Skeletal muscle satellite cell (primary cell): Measurements from ENCODE around the gene WDR11.
A peak's percentile ranks its signal among the peaks of the same experiment; 100 is the strongest.

Experiments used
- H3K27me3 ChIP-seq: 2 replicates; pipeline ENCODE4 v1.7.0; 2013; ENCODE audit warnings: low read length; ENCODE audit not compliant: control insufficient read depth, insufficient read depth
- H3K36me3 ChIP-seq: 2 replicates; pipeline ENCODE4 v1.7.0; 2013; ENCODE audit warnings: mild to moderate bottlenecking, control low read depth, low read length; ENCODE audit not compliant: insufficient read depth
- H3K4me1 ChIP-seq: 2 replicates; pipeline ENCODE4 v1.7.0; 2013; ENCODE audit warnings: low read length; ENCODE audit not compliant: control insufficient read depth, insufficient read depth
- H3K4me2 ChIP-seq: 2 replicates; pipeline ENCODE4 v1.7.0; 2013; ENCODE audit warnings: mild to moderate bottlenecking, low read length
- H3K4me3 ChIP-seq: 2 replicates; pipeline ENCODE4 v1.7.0; 2013; ENCODE audit warnings: low read length
- H3K9ac ChIP-seq: 2 replicates; pipeline ENCODE4 v1.7.0; 2013; ENCODE audit warnings: mild to moderate bottlenecking, low read depth, low read length, moderate library complexity
- H3K9me3 ChIP-seq: replicated peaks from 2 replicates; pipeline ENCODE4 v1.7.0; 2013; ENCODE audit warnings: mild to moderate bottlenecking, control low read depth, low read length

The WDR11 gene

GRCh38 chr10:120948889-120949608 is 97.9 kb downstream of the WDR11 start:
- peak overlapping the region; percentile 20 for H3K9ac ChIP-seq
- peak overlapping the region; percentile 70 for H3K4me3 ChIP-seq
- peak overlapping the region; percentile 87 for H3K4me2 ChIP-seq
- H3K27me3 ChIP-seq, result peaks cover 18% of the 10 kb centered on the region
- peaks cover 5% of the 10 kb centered on the region for H3K4me1 ChIP-seq
- no peaks in the 10 kb centered on the region for H3K36me3 ChIP-seq
- H3K9me3 ChIP-seq, result no peaks in the 10 kb centered on the region

DNA sequence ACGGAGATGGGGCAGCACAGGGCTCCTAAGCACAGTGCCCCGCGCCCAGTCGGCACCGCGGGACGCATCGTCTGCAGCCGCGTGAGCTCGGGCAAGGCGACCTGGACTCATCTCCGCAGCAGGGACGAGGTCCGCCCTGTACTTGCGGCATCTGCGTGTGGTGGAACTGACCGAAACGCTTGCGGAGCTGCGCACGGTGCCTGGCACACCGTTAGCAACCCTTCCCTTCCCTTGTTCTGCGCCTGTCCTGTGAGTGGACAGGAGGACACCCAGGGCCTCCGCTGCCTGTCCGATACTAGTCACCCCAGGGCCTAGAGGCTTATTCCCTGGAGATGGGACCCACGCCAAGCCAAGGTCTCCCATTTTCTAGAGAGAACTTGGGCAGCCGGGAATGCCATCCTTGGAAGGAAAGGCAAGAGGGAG is 98.5 kb downstream of the WDR11 start:
- Histone ChIP-seq H3K9ac (no peak overlapping the region), H3K4me2 (peak overlapping the region; percentile 87), H3K9me3 (no peaks in the 10 kb centered on the region), H3K4me1 (peaks cover 5% of the 10 kb centered on the region), H3K36me3 (no peaks in the 10 kb centered on the region), H3K27me3 (peaks cover 18% of the 10 kb centered on the region), H3K4me3 (peak overlapping the region; percentile 70)

GRCh38 chr10:120950051-120950561 is 98.9 kb downstream of the WDR11 start:
- Histone ChIP-seq H3K4me2 (peak overlapping the region; percentile 87), H3K36me3 (no peaks in the 10 kb centered on the region), H3K9ac (no peak overlapping the region), H3K4me3 (no peak overlapping the region), H3K27me3 (peaks cover 18% of the 10 kb centered on the region), H3K4me1 (peaks cover 5% of the 10 kb centered on the region), H3K9me3 (no peaks in the 10 kb centered on the region)

- Histone ChIP-seq H3K36me3 (no peaks in the 10 kb centered on the region), H3K9me3 (no peaks in the 10 kb centered on the region), H3K27me3 (peaks cover 18% of the 10 kb centered on the region), H3K9ac (no peak overlapping the region), H3K4me2 (no peak overlapping the region), H3K4me1 (peaks cover 5% of the 10 kb centered on the region), H3K4me3 (no peak overlapping the region)
Observed at GRCh38 chr10:120951288-120951687, 100.1 kb downstream of the WDR11 start.

DNA sequence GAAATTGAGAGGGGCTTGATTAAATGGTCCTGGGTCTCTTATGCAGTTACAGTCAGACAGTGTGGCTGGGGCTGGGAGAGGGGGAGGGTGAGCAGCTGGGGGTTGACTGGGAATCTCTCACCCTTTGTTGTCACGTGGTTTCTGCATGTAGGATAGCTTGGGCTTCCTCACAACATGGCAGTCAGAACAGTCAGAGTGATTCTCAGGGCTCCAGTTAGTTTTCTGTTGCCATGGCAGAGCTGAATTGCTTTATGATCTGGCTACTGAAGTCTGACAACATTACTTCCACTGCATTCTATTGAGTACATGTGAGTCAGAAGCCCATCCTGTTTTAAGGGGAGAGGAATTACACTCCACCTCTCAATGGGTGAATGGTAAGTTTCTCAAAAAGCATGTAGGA is 102.7 kb downstream of the WDR11 start:
- H3K4me1 ChIP-seq, result peaks cover 5% of the 10 kb centered on the region
- no peak overlapping the region for H3K4me3 ChIP-seq
- peaks cover 18% of the 10 kb centered on the region for H3K27me3 ChIP-seq
- no peaks in the 10 kb centered on the region for H3K9me3 ChIP-seq
- no peaks in the 10 kb centered on the region for H3K36me3 ChIP-seq
- H3K9ac ChIP-seq, result no peak overlapping the region
- no peak overlapping the region for H3K4me2 ChIP-seq
